Spleen (tissue), 13 donors: Measurements from ENCODE around the gene MYLK. TPM values are rescaled to one million over a fixed set of nuclear protein-coding genes. Genes with fewer than 3 reads are reported as not detected.

ENCODE experiments used
- DNase-seq: peaks from one replicate; pipeline ENCODE4 v3.0.0-alpha.2; 2020
- H3K27ac ChIP-seq, 8 donors: fragments of 200-600 bp; sonication (generic) in 7 of 8; 1 replicate in 4 of 8; 2 replicates in 4 of 8; pipeline versions ENCODE4 v1.5.0 to v1.8.0; 2016 to 2021; ENCODE audit warnings: inconsistent platforms in 4 of 8, mild to moderate bottlenecking in 4 of 8, moderate library complexity in 1 of 8
- H3K27me3 ChIP-seq, 7 donors: fragments of 200-600 bp; sonication (generic) in 6 of 7; replicated peaks in 1 of 7; 1 replicate in 4 of 7; 2 replicates in 3 of 7; pipeline versions ENCODE4 v1.5.0 to v1.8.0; 2016 to 2021; ENCODE audit warnings: inconsistent platforms in 3 of 7, mild to moderate bottlenecking in 1 of 7
- H3K36me3 ChIP-seq, 6 donors: fragments of 200-600 bp; sonication (generic) in 5 of 6; 1 replicate in 4 of 6; 2 replicates in 2 of 6; pipeline versions ENCODE4 v1.5.0 to v1.8.0; 2016 to 2021; ENCODE audit warnings: inconsistent platforms in 2 of 6
- H3K4me1 ChIP-seq, 6 donors: fragments of 200-600 bp; sonication (generic) in 5 of 6; 1 replicate in 3 of 6; 2 replicates in 3 of 6; pipeline versions ENCODE4 v1.5.0 to v1.8.0; 2016 to 2021; ENCODE audit warnings: inconsistent platforms in 3 of 6
- H3K4me3 ChIP-seq, 8 donors: fragments of 200-600 bp; sonication (generic) in 7 of 8; 1 replicate in 4 of 8; 2 replicates in 4 of 8; pipeline versions ENCODE4 v1.5.0 to v1.8.0; 2016 to 2021; ENCODE audit warnings: inconsistent platforms in 4 of 8, mild to moderate bottlenecking in 4 of 8, moderate library complexity in 2 of 8
- H3K9me3 ChIP-seq, 8 donors: fragments of 200-600 bp; sonication (generic) in 7 of 8; 1 replicate in 4 of 8; 2 replicates in 4 of 8; pipeline versions ENCODE4 v1.5.0 to v1.8.0; 2016 to 2021; ENCODE audit warnings: inconsistent platforms in 4 of 8
- CTCF ChIP-seq, 11 experiments: fragments of 200-600 bp in 7 of 11; fragments of 450-650 bp in 4 of 11; sonication (generic) in 4 of 11; IDR thresholded peaks in 8 of 11; conservative IDR thresholded peaks in 3 of 11; 1 replicate in 7 of 11; 2 replicates in 4 of 11; pipeline versions ENCODE4 v1.4.0 to v1.8.0; 2016 to 2021; ENCODE audit warnings: antibody characterized with exemption in 11 of 11, inconsistent platforms in 4 of 11, mild to moderate bottlenecking in 1 of 11
- POLR2A ChIP-seq, 3 donors: fragments of 450-650 bp; IDR thresholded peaks; one replicate each; pipeline ENCODE4 v1.5.1; 2017; ENCODE audit warnings: antibody characterized with exemption in 3 of 3, mild to moderate bottlenecking in 1 of 3
- POLR2AphosphoS5 ChIP-seq, 3 donors: sonication (generic); formaldehyde crosslinking; IDR thresholded peaks; one replicate each; pipeline ENCODE4 v1.5.1; 2017; ENCODE audit warnings: antibody characterized with exemption in 3 of 3
- WGBS, 5 donors: extraction: QIAGEN DNeasy Blood & Tissue Kit in 3 of 5; methylation state at CpG; one replicate each; pipeline versions ENCODE4 v1.1.5 to v1.1.7; 2013 to 2018; 5-methylcytosine and 5-hydroxymethylcytosine counted together
- intact Hi-C: fragments of 100-400 bp; cut with DNase I; formaldehyde crosslinking; loops from one replicate; pipeline ENCODE4 v1.15.0; 2023; ENCODE audit warnings: low total_unique reads
- long read RNA-seq, 2 donors: transcript quantifications; one replicate each; lab custom pipeline, GENCODE V29; 2026
- polyA plus RNA-seq, 3 donors: library from polyadenylated mRNA; stranded (reverse); fragments of 200-250 nt; gene quantifications; one replicate each; pipeline ENCODE4 v1.2.1, GENCODE V29; 2013
- total RNA-seq, 7 donors: library from RNA; depleted of rRNA in 3 of 7; stranded (reverse); fragments of >200 nt in 3 of 7; fragmentation: NEBNext Ultra II Directional in 4 of 7; extraction: Animal tissue kit (Norgen Biotek cat#: 25700) in 4 of 7; gene quantifications; one replicate each; pipeline versions ENCODE4 v1.1.0 to v1.2.1, GENCODE V29; 2016 to 2021
- donor health status: healthy with polysubstance abuse.
- donor health status: DM: no; HTN: no; CAD: no; lungs with moderate emphysema.
- donor health status: DM: no; HTN: no; CAD: no.
- donor health status: Bipolar disorder and iron deficiency.
- donor health status: healthy.
- donor health status: DM: no; HTN: no; CAD: no.
- donor health status: DM: yes; HTN: yes; CAD: no.

The MYLK gene
- 100 to 1,000 TPM; 117 to 343 (median 185) TPM for total RNA-seq
- 10 to 100 TPM; 11.1 to 23.2 (median 22.6) TPM for polyA plus RNA-seq
- long read RNA-seq, donor 1, full-length matches to known transcripts = 8 of 70 reads
- long read RNA-seq, donor 1, partial matches to known transcripts = 62 of 70 reads
- long read RNA-seq, donor 1, other reads (novel, unspliced or antisense) = 0 of 70 reads
- long read RNA-seq, donor 2, full-length matches to known transcripts = 7 of 39 reads
- long read RNA-seq, donor 2, partial matches to known transcripts = 32 of 39 reads
- long read RNA-seq, donor 2, other reads (novel, unspliced or antisense) = 0 of 39 reads

DNA sequence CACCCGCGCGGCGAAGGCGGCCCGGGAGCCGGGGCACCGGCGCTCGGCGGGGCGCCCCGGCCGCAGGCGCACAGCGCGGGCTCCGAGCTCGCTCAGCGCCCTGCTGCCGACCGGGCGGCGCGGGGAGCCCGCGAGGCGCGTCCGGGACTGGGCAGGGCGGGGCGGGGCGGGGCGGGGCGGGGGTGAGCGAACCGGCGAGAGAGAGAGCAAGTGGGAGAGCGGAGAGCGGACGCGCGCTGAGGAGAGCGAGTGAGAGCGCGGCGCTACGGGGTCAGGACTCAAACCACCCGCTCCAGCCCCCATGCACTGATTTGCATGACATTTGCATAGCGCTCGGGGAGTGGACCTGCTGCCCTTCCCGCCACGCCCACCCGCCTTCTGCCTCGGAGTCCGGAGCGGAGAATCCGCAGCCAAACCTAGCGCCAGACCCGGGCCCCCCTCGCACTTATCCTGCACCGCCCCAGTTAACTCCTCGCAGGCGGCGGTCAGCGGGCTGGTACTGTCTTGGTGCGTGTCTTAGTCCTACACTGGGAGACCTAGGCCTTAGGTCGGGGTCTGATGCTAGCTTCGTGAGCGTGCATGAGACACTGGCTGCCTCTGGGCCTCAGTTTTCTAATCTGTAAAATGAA lies at the start of gene MYLK:
Gene MYLK, minus strand, starts transcription at position 130 of the 629 bp plus-strand sequence. CDS start 90,491 bp downstream, outside the sequence.
- peaks cover 0 to 55% (median 13%) of the 10 kb centered on the region in 7 donors for H3K27me3 ChIP-seq
- intact Hi-C loops = no loop called here
- peak within 1 kb of the TSS; percentile 23 to 66 (median 34) for H3K4me3 ChIP-seq
- no peaks in the 10 kb centered on the region for H3K9me3 ChIP-seq
- peaks cover 6 to 21% (median 16%) of the 10 kb centered on the region in 6 donors for H3K4me1 ChIP-seq
- TF ChIP-seq POLR2AphosphoS5 (IDR thresholded peaks at IDR 0.05) = peak in 2 of 3 donors; percentile 44 to 46
- TF ChIP-seq CTCF (IDR thresholded peaks at IDR 0.05 in 8 of 11, conservative IDR thresholded peaks at IDR 0.05 in 3 of 11) = no peak
- peak; percentile 82 for DNase-seq
- H3K27ac ChIP-seq = peak within 1 kb of the TSS in 2 of 8 donors; percentile 8 to 42
- no peaks in the 10 kb centered on the region for H3K36me3 ChIP-seq
- 0 to 3% (median 1%) methylated on average over 43 to 70 of the region's 70 CpGs for WGBS, 5 donors

- Histone ChIP-seq H3K27ac (no peak overlapping the region), H3K36me3 (peaks cover 0 to 76% (median 10%) of the 10 kb centered on the region in 6 donors), H3K4me1 (no peaks in the 10 kb centered on the region), H3K27me3 (no peaks in the 10 kb centered on the region), H3K9me3 (no peaks in the 10 kb centered on the region), H3K4me3 (no peak overlapping the region)
- no peak for DNase-seq
- TF ChIP-seq CTCF (IDR thresholded peaks at IDR 0.05 in 8 of 11, conservative IDR thresholded peaks at IDR 0.05 in 3 of 11) = no peak
- TF ChIP-seq POLR2A (IDR thresholded peaks at IDR 0.05) = no peak
- no peak for TF ChIP-seq POLR2AphosphoS5 (IDR thresholded peaks at IDR 0.05)
- intact Hi-C loops = no loop called here
These were observed 46.3 kb upstream of the MYLK start for GRCh38 chr3:123930445-123930844.

DNA sequence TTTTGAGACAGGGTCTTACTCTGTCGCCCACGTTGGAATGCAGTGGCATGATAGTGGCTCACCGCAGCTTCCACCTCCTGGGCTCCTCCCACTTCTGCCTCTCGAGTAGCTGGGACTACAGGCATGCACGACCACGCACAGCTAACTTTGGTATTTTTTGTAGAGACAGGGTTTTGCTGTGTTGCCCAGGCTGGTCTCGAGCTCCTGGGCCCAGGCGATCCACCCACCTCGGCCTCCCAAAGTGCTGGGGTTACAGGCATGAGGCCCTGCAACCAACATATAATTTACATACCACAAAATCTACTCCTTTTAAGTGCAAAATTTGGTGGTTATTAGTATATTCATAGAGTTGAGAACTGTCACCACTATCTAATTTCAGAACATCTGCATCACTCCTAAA lies 45.2 kb upstream of the MYLK start:
- no peaks in the 10 kb centered on the region for H3K27me3 ChIP-seq
- peaks cover 0 to 85% (median 10%) of the 10 kb centered on the region in 6 donors for H3K36me3 ChIP-seq
- no peaks in the 10 kb centered on the region for H3K4me1 ChIP-seq
- no peak overlapping the region for H3K4me3 ChIP-seq
- no peak for DNase-seq
- 89 to 97% (median 96%) methylated on average over 9 of the region's 9 CpGs for WGBS, 5 donors
- H3K27ac ChIP-seq = no peak overlapping the region
- TF ChIP-seq POLR2A (IDR thresholded peaks at IDR 0.05) (no peak), POLR2AphosphoS5 (IDR thresholded peaks at IDR 0.05) (no peak), CTCF (IDR thresholded peaks at IDR 0.05 in 8 of 11, conservative IDR thresholded peaks at IDR 0.05 in 3 of 11) (no peak)
- intact Hi-C loops = no loop called here
- peaks cover 0 to 4% (median 1%) of the 10 kb centered on the region in 8 donors for H3K9me3 ChIP-seq

GRCh38 chr3:123926396-123926795 lies 42.3 kb upstream of the MYLK start:
- TF ChIP-seq POLR2A (IDR thresholded peaks at IDR 0.05) = no peak
- no peak for TF ChIP-seq CTCF (IDR thresholded peaks at IDR 0.05 in 8 of 11, conservative IDR thresholded peaks at IDR 0.05 in 3 of 11)
- TF ChIP-seq POLR2AphosphoS5 (IDR thresholded peaks at IDR 0.05) = no peak
- no peak overlapping the region for H3K27ac ChIP-seq
- no peak overlapping the region for H3K4me3 ChIP-seq
- peaks cover 0 to 90% (median 10%) of the 10 kb centered on the region in 6 donors for H3K36me3 ChIP-seq
- intact Hi-C loops = no loop called here
- peaks cover 0 to 31% (median 18%) of the 10 kb centered on the region in 8 donors for H3K9me3 ChIP-seq
- no peak for DNase-seq
- H3K27me3 ChIP-seq = no peaks in the 10 kb centered on the region
- H3K4me1 ChIP-seq = no peaks in the 10 kb centered on the region
